ENCODE results near the gene LPCAT3. TPM values are rescaled to one million over a fixed set of nuclear protein-coding genes. Genes with fewer than 3 reads are reported as not detected.

LPCAT3 gene
- total RNA-seq, 5 donors from 2014 or later (not counting 1 experiment from before 2014, with no cell fraction given): 19.3 to 27.6 (median 22.6) TPM

GRCh38 chr12:6959058-6959804, 59.0 kb downstream of the LPCAT3 start:
- Histone ChIP-seq H3K27ac (ENCODE audit: low read length) (peak overlapping the region; percentile 97), H3K27me3 (replicated peaks in 1 of 2; ENCODE audit: control insufficient read depth in 2 of 2, extremely low read depth in 1 of 2, insufficient read depth in 2 of 2, low read length in 1 of 2) (no peaks in the 10 kb centered on the region), H3K36me3 (ENCODE audit: control insufficient read depth in 2 of 2, extremely low read depth in 1 of 2, insufficient read depth in 1 of 2, low read length in 1 of 2) (peaks cover 9 to 62% of the 10 kb centered on the region in 2 donors), H3K9me3 (no peaks in the 10 kb centered on the region), H3K4me1 (ENCODE audit: control insufficient read depth in 1 of 2, extremely low read depth in 1 of 2, insufficient read depth in 2 of 2, low read length in 2 of 2) (peaks cover 70 to 98% of the 10 kb centered on the region in 2 experiments), H3K4me3 (ENCODE audit: control insufficient read depth in 1 of 2, extremely low read depth in 1 of 2, low read length in 1 of 2) (peak overlapping the region; percentile 39 to 58)
- peaks cover 37% of the 10 kb centered on the region for H3K36me3 Mint-ChIP-seq
- H3K27me3 Mint-ChIP-seq: no peaks in the 10 kb centered on the region
- H3K9me3 Mint-ChIP-seq: no peaks in the 10 kb centered on the region
- peak overlapping the region; percentile 99 to 100 for H3K27ac Mint-ChIP-seq
- 18% methylated on average over 10 of the region's 24 CpGs for WGBS (ENCODE audit: insufficient coverage)
- H3K4me1 Mint-ChIP-seq: peaks cover 78 to 92% (median 87%) of the 10 kb centered on the region in 3 donors
- H3K4me3 Mint-ChIP-seq: peak overlapping the region; percentile 86 to 89 (median 88)
- DNase-seq (peak; percentile 46 to 89 (median 71)), ATAC-seq (replicated peaks in 1 of 4) (peak; percentile 53 to 63 (median 58))
- POLR2A ChIA-PET: interaction anchor here (0.9 to 1.7 kb wide), 3 partner anchors 15 to 204 kb away, joined by 3 to 15 read pairs (median 3); partner anchors contain the start of genes C12orf57 (in 2 of the 2) and RNU7-1 (in 2 of the 2)
- CTCF ChIA-PET: interaction anchor here (0.5 to 6.8 kb wide), 8 partner anchors 10 to 1704 kb away, joined by 3 to 126 read pairs (median 5); partner anchors contain the start of genes C12orf57 (in 1 of the 2), LPCAT3 (in 1 of the 2) and RNU7-1 (in 1 of the 2)

- ChIA-PET POLR2A (interaction anchor here (0.9 to 1.7 kb wide), 3 partner anchors 15 to 205 kb away, joined by 3 to 15 read pairs (median 3); partner anchors contain the start of genes C12orf57 (in 2 of the 2) and RNU7-1 (in 2 of the 2)), CTCF (interaction anchor here (0.5 to 6.8 kb wide), 11 partner anchors 9 to 1705 kb away, joined by 3 to 126 read pairs (median 5); partner anchors contain the start of genes C12orf57 (in 1 of the 2), LPCAT3 (in 1 of the 2) and RNU7-1 (in 1 of the 2))
- Mint-ChIP-seq H3K4me1 (peaks cover 83 to 93% (median 87%) of the 10 kb centered on the region in 3 donors), H3K9me3 (no peaks in the 10 kb centered on the region), H3K27ac (peak overlapping the region; percentile 99 to 100), H3K36me3 (peaks cover 37% of the 10 kb centered on the region), H3K4me3 (peak overlapping the region; percentile 86 to 89 (median 88)), H3K27me3 (no peaks in the 10 kb centered on the region)
- ATAC-seq (replicated peaks in 1 of 4) (peak in 1 of 4 experiments; percentile 5), DNase-seq (peak in 1 of 35 experiments; percentile 31)
- WGBS (ENCODE audit: insufficient coverage): 0% methylated on average over 5 of the region's 10 CpGs
- Histone ChIP-seq H3K27ac (ENCODE audit: low read length) (peak overlapping the region; percentile 97), H3K4me1 (ENCODE audit: control insufficient read depth in 1 of 2, extremely low read depth in 1 of 2, insufficient read depth in 2 of 2, low read length in 2 of 2) (peaks cover 73 to 98% of the 10 kb centered on the region in 2 experiments), H3K4me3 (ENCODE audit: control insufficient read depth in 1 of 2, extremely low read depth in 1 of 2, low read length in 1 of 2) (peak overlapping the region; percentile 39 to 58), H3K36me3 (ENCODE audit: control insufficient read depth in 2 of 2, extremely low read depth in 1 of 2, insufficient read depth in 1 of 2, low read length in 1 of 2) (peaks cover 9 to 62% of the 10 kb centered on the region in 2 donors), H3K9me3 (no peaks in the 10 kb centered on the region), H3K27me3 (replicated peaks in 1 of 2; ENCODE audit: control insufficient read depth in 2 of 2, extremely low read depth in 1 of 2, insufficient read depth in 2 of 2, low read length in 1 of 2) (no peaks in the 10 kb centered on the region)
Observed at GRCh38 chr12:6958609-6959057, 59.6 kb downstream of the LPCAT3 start.

GRCh38 chr12:6957741-6958608, 60.3 kb downstream of the LPCAT3 start:
- Mint-ChIP-seq H3K4me3 (peak overlapping the region; percentile 86 to 89 (median 88)), H3K9me3 (no peaks in the 10 kb centered on the region), H3K36me3 (peaks cover 39% of the 10 kb centered on the region), H3K27ac (peak overlapping the region; percentile 99 to 100), H3K27me3 (no peaks in the 10 kb centered on the region), H3K4me1 (peaks cover 89 to 98% (median 91%) of the 10 kb centered on the region in 3 donors)
- Histone ChIP-seq H3K4me1 (ENCODE audit: control insufficient read depth in 1 of 2, extremely low read depth in 1 of 2, insufficient read depth in 2 of 2, low read length in 2 of 2) (peaks cover 73 to 100% of the 10 kb centered on the region in 2 experiments), H3K27ac (ENCODE audit: low read length) (peak overlapping the region; percentile 97), H3K27me3 (replicated peaks in 1 of 2; ENCODE audit: control insufficient read depth in 2 of 2, extremely low read depth in 1 of 2, insufficient read depth in 2 of 2, low read length in 1 of 2) (no peaks in the 10 kb centered on the region), H3K36me3 (ENCODE audit: control insufficient read depth in 2 of 2, extremely low read depth in 1 of 2, insufficient read depth in 1 of 2, low read length in 1 of 2) (peaks cover 9 to 62% of the 10 kb centered on the region in 2 donors), H3K4me3 (ENCODE audit: control insufficient read depth in 1 of 2, extremely low read depth in 1 of 2, low read length in 1 of 2) (peak overlapping the region; percentile 39 to 58), H3K9me3 (no peaks in the 10 kb centered on the region)
- ChIA-PET POLR2A (interaction anchor here (0.6 to 1.7 kb wide), 5 partner anchors 10 to 14 kb away, joined by 3 to 15 read pairs (median 5); partner anchors contain the start of genes C12orf57 (in 2 of the 2) and RNU7-1 (in 2 of the 2)), CTCF (interaction anchor here (0.6 to 6.8 kb wide), 8 partner anchors 8 to 91 kb away, joined by 4 to 126 read pairs (median 5); partner anchors contain the start of genes C12orf57 (in 1 of the 2), LPCAT3 (in 1 of the 2) and RNU7-1 (in 1 of the 2))
- WGBS (ENCODE audit: insufficient coverage): 61% methylated on average over 17 of the region's 28 CpGs
- peak in 1 of 35 experiments; percentile 28 for DNase-seq
- ATAC-seq (replicated peaks in 1 of 4): no peak

GRCh38 chr12:6957151-6957701, 61.0 kb downstream of the LPCAT3 start:
- H3K36me3 ChIP-seq (ENCODE audit: control insufficient read depth in 2 of 2, extremely low read depth in 1 of 2, insufficient read depth in 1 of 2, low read length in 1 of 2): peaks cover 9 to 62% of the 10 kb centered on the region in 2 donors
- ATAC-seq (replicated peaks in 1 of 4): no peak
- peak overlapping the region; percentile 100 for H3K27ac Mint-ChIP-seq
- ChIA-PET CTCF (interaction anchor here (1.5 to 6.8 kb wide), 3 partner anchors 8 to 88 kb away, joined by 4 to 126 read pairs (median 6); partner anchors contain the start of genes C12orf57 (in 1 of the 2) and RNU7-1 (in 1 of the 2)), POLR2A (interaction anchor here (0.7 to 1.2 kb wide), 5 partner anchors 10 to 14 kb away, joined by 3 to 6 read pairs (median 4); partner anchors contain the start of genes C12orf57 (in 2 of the 2) and RNU7-1 (in 2 of the 2))
- H3K4me3 ChIP-seq (ENCODE audit: control insufficient read depth in 1 of 2, extremely low read depth in 1 of 2, low read length in 1 of 2): peak overlapping the region in 1 of 2 donors; percentile 39
- no peaks in the 10 kb centered on the region for H3K9me3 Mint-ChIP-seq
- H3K4me1 ChIP-seq (ENCODE audit: control insufficient read depth in 1 of 2, extremely low read depth in 1 of 2, insufficient read depth in 2 of 2, low read length in 2 of 2): peaks cover 73 to 96% of the 10 kb centered on the region in 2 experiments
- peaks cover 93 to 97% (median 94%) of the 10 kb centered on the region in 3 donors for H3K4me1 Mint-ChIP-seq
- peak overlapping the region; percentile 57 to 88 (median 58) for H3K4me3 Mint-ChIP-seq
- DNase-seq: peak in 6 of 35 experiments; percentile 39 to 67 (median 50)
- peaks cover 39% of the 10 kb centered on the region for H3K36me3 Mint-ChIP-seq
- H3K27me3 ChIP-seq (replicated peaks in 1 of 2; ENCODE audit: control insufficient read depth in 2 of 2, extremely low read depth in 1 of 2, insufficient read depth in 2 of 2, low read length in 1 of 2): no peaks in the 10 kb centered on the region
- whole genome bisulfite sequencing (ENCODE audit: insufficient coverage): 55% methylated on average over 14 of the region's 20 CpGs
- H3K9me3 ChIP-seq: no peaks in the 10 kb centered on the region
- peak overlapping the region; percentile 97 for H3K27ac ChIP-seq (ENCODE audit: low read length)
- no peaks in the 10 kb centered on the region for H3K27me3 Mint-ChIP-seq

DNA sequence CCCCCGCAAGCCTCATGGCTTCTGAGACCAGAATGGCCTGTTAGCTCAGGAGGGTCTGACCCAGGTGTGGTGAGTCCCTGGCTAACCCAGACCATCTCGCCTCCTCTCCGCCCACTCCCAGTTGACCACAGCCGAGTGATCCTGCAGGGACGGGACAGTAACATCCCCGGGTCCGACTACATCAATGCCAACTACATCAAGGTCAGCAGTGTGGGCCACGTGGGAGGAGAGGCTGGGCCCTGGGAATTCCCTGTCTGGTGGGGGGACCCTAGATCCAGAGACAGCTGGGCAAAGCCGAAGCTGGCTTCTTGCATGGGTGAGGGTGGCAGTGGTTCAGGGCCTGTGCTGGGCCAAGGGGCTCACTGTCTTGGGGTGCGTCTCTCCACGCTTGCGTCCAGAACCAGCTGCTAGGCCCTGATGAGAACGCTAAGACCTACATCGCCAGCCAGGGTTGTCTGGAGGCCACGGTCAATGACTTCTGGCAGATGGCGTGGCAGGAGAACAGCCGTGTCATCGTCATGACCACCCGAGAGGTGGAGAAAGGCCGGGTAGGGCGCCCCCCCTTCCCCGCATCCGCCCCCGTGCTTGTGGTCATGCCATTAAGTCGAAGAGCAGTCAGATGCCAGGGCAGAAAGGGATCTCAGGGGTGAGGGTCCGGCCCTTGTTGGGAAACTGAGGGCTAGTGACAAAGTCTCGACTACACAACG, 62.1 kb downstream of the LPCAT3 start:
- Mint-ChIP-seq H3K4me3 (peak overlapping the region; percentile 28 to 88 (median 31)), H3K9me3 (no peaks in the 10 kb centered on the region), H3K4me1 (peaks cover 82 to 87% (median 85%) of the 10 kb centered on the region in 3 donors), H3K36me3 (peaks cover 38% of the 10 kb centered on the region), H3K27ac (peak overlapping the region; percentile 92 to 100), H3K27me3 (no peaks in the 10 kb centered on the region)
- CTCF ChIA-PET: interaction anchor here in 1 of 2 donors (6.8 kb wide), 1 partner anchor 10 kb away, joined by 126 read pairs; the partner anchor contains the start of genes C12orf57 and RNU7-1
- DNase-seq: peak in 3 of 35 experiments; percentile 47 to 54 (median 49)
- Histone ChIP-seq H3K4me3 (ENCODE audit: control insufficient read depth in 1 of 2, extremely low read depth in 1 of 2, low read length in 1 of 2) (peak overlapping the region in 1 of 2 donors; percentile 2), H3K36me3 (ENCODE audit: control insufficient read depth in 2 of 2, extremely low read depth in 1 of 2, insufficient read depth in 1 of 2, low read length in 1 of 2) (peaks cover 9 to 60% of the 10 kb centered on the region in 2 donors), H3K9me3 (no peaks in the 10 kb centered on the region), H3K4me1 (ENCODE audit: control insufficient read depth in 1 of 2, extremely low read depth in 1 of 2, insufficient read depth in 2 of 2, low read length in 2 of 2) (peaks cover 62 to 86% of the 10 kb centered on the region in 2 experiments), H3K27ac (ENCODE audit: low read length) (peak overlapping the region; percentile 97), H3K27me3 (replicated peaks in 1 of 2; ENCODE audit: control insufficient read depth in 2 of 2, extremely low read depth in 1 of 2, insufficient read depth in 2 of 2, low read length in 1 of 2) (no peaks in the 10 kb centered on the region)
- POLR2A ChIA-PET: interaction anchor here (0.7 to 1.2 kb wide), 4 partner anchors 10 to 13 kb away, joined by 3 to 6 read pairs (median 4); partner anchors contain the start of genes C12orf57 (in 2 of the 2) and RNU7-1 (in 2 of the 2)
- WGBS (ENCODE audit: insufficient coverage): 46% methylated on average over 24 of the region's 28 CpGs
- ATAC-seq (replicated peaks in 1 of 4): no peak
